HepG2 (cell line): ENCODE data around the gene NDUFAF3. TPM values are rescaled to one million over a fixed set of nuclear protein-coding genes. Genes with fewer than 3 reads are reported as not detected.

Experiments
- ATAC-seq: fragments of 200-7000 bp; cut with Tn5 transposase; 3 replicates; pipeline ENCODE4 v1.9.1; 2020; ENCODE audit warnings: mild to moderate bottlenecking, moderate library complexity
- BruUV-seq: library from RNA; stranded (reverse); fragments of 400-500 nt; replicated peaks from 2 replicates; lab custom pipeline; 2021; lab: Mats Ljungman, UMichigan
- CTCF ChIA-PET: fragments of 300-600 bp; formaldehyde crosslinking; extraction: SDS; loops from one replicate; lab custom pipeline; 2021; ENCODE audit warnings: low total read pairs, inconsistent platforms, low intra/inter-chr PET ratio; lab: Yijun Ruan, JAX
- POLR2A ChIA-PET: fragments of 350-600 bp; sonication (Branson Sonifier 250); formaldehyde crosslinking; loops from one replicate; lab custom pipeline; 2020; ENCODE audit warnings: antibody characterized with exemption, inconsistent platforms; lab: Yijun Ruan, JAX
- DNase-seq: peaks from one replicate; pipeline ENCODE4 v3.0.0-alpha.2; 2015; ENCODE audit warnings: low spot score
- FAIRE-seq: peaks from 3 replicates; lab custom pipeline; 2011; peaks lifted over from hg19 to GRCh38; lab: Jason Lieb, UNC
- H2AFZ ChIP-seq: one replicate; pipeline ENCODE4 v1.6.1; 2011; ENCODE audit warnings: low read length, inconsistent platforms
- H3K27ac ChIP-seq: fragments of 300-600 bp; 3 replicates; pipeline ENCODE4 v1.8.0; 2011; ENCODE audit warnings: mixed run types, mild to moderate bottlenecking, mixed read lengths, low read length, inconsistent platforms; ENCODE audit not compliant: insufficient read depth; ENCODE audit errors: extremely low read length
- H3K27me3 ChIP-seq, 2 experiments: fragments of 200-600 bp in 1 of 2; 2 replicates in 1 of 2; 3 replicates in 1 of 2; pipeline versions ENCODE4 v1.6.0 to v1.8.0; 2011; ENCODE audit warnings: low read length in 2 of 2, mild to moderate bottlenecking in 2 of 2, moderate library complexity in 2 of 2, inconsistent platforms in 1 of 2; ENCODE audit not compliant: insufficient read depth in 2 of 2, control insufficient read depth in 1 of 2
- H3K36me3 ChIP-seq, 2 experiments: fragments of 200-600 bp in 1 of 2; replicated peaks in 1 of 2; 2 replicates in 1 of 2; 3 replicates in 1 of 2; pipeline versions ENCODE4 v1.5.1 to v1.8.0; 2011; ENCODE audit warnings: low read length in 2 of 2, inconsistent platforms in 1 of 2; ENCODE audit not compliant: insufficient read depth in 2 of 2, control insufficient read depth in 1 of 2
- H3K4me1 ChIP-seq: 2 replicates; pipeline ENCODE4 v1.5.1; 2012; ENCODE audit warnings: low read length, inconsistent platforms; ENCODE audit not compliant: insufficient read depth
- H3K4me2 ChIP-seq: 2 replicates; pipeline ENCODE4 v1.6.0; 2011; ENCODE audit warnings: low read depth, low read length, inconsistent platforms
- H3K4me3 ChIP-seq, 3 experiments: fragments of 200-600 bp in 1 of 3; sonication (generic), shearing (Covaris generic) in 1 of 3; replicated peaks in 1 of 3; 2 replicates each; pipeline ENCODE4 v1.5.1; 2011 to 2016; ENCODE audit warnings: low read length in 3 of 3, inconsistent platforms in 2 of 3, low read depth in 2 of 3, mild to moderate bottlenecking in 2 of 3, control low read depth in 1 of 3, mixed read lengths in 1 of 3; ENCODE audit not compliant: insufficient read depth in 1 of 3
- H3K79me2 ChIP-seq: one replicate; pipeline ENCODE4 v1.6.1; 2011; ENCODE audit warnings: low read length, inconsistent platforms; ENCODE audit not compliant: insufficient read depth
- H3K9ac ChIP-seq: 2 replicates; pipeline ENCODE4 v1.6.0; 2011; ENCODE audit warnings: mild to moderate bottlenecking, low read depth, low read length, inconsistent platforms; ENCODE audit not compliant: insufficient read depth
- H3K9me3 ChIP-seq: 2 replicates; pipeline ENCODE4 v1.5.1; 2012; ENCODE audit warnings: mild to moderate bottlenecking, low read length
- H4K20me1 ChIP-seq: 2 replicates; pipeline ENCODE4 v1.6.0; 2011; ENCODE audit warnings: inconsistent platforms, mild to moderate bottlenecking, low read length, moderate library complexity; ENCODE audit not compliant: insufficient read depth
- CCAR2 ChIP-seq: fragments of 200-400 bp; formaldehyde crosslinking; optimal IDR thresholded peaks from 2 replicates; pipeline ENCODE3; 2018; ENCODE audit warnings: low read depth, mild to moderate bottlenecking, low read length, moderate library complexity
- DMAP1 ChIP-seq: IDR thresholded peaks from 2 replicates; pipeline ENCODE4 v1.6.1; 2016
- FOXK2 ChIP-seq: fragments of 450-650 bp; IDR thresholded peaks from 2 replicates; pipeline ENCODE4 v1.6.1; 2016
- JUNB ChIP-seq: sonication (generic); formaldehyde crosslinking; IDR thresholded peaks from 2 replicates; pipeline ENCODE4 v1.8.0; 2022; ENCODE audit warnings: missing genetic modification reagents, mild to moderate bottlenecking, borderline replicate concordance
- KLF6 ChIP-seq: IDR thresholded peaks from 2 replicates; pipeline ENCODE4 v1.8.0; 2016; ENCODE audit warnings: missing biosample characterization, missing genetic modification reagents
- MEIS2 ChIP-seq: sonication (generic); formaldehyde crosslinking; IDR thresholded peaks from 2 replicates; pipeline ENCODE4 v1.9.0; 2021; ENCODE audit warnings: mild to moderate bottlenecking, missing genetic modification reagents
- MTA1 ChIP-seq: sonication (generic); formaldehyde crosslinking; IDR thresholded peaks from 2 replicates; pipeline ENCODE4 v1.4.0; 2020; ENCODE audit warnings: missing genetic modification reagents, mild to moderate bottlenecking, borderline replicate concordance
- NFYC ChIP-seq: IDR thresholded peaks from 2 replicates; pipeline ENCODE4 v1.6.1; 2016; ENCODE audit warnings: missing genetic modification reagents, missing compliant biosample characterization
- SP5 ChIP-seq: IDR thresholded peaks from 2 replicates; pipeline ENCODE4 v1.6.1; 2016; ENCODE audit warnings: low read depth, borderline replicate concordance
- SPEN ChIP-seq: sonication (generic); formaldehyde crosslinking; IDR thresholded peaks from 2 replicates; pipeline ENCODE4 v1.5.1; 2020; ENCODE audit warnings: low read depth, mild to moderate bottlenecking, missing genetic modification reagents
- ZIK1 ChIP-seq: sonication (generic); formaldehyde crosslinking; IDR thresholded peaks from 2 replicates; pipeline ENCODE4 v1.5.0; 2020; ENCODE audit warnings: mild to moderate bottlenecking, low read depth, missing genetic modification reagents, borderline replicate concordance
- ZNF337 ChIP-seq: sonication (generic); formaldehyde crosslinking; IDR thresholded peaks from 2 replicates; pipeline ENCODE4 v1.5.1; 2020; ENCODE audit warnings: missing genetic modification reagents, low read depth, mild to moderate bottlenecking, borderline replicate concordance
- ZNF841 ChIP-seq: sonication (generic); formaldehyde crosslinking; IDR thresholded peaks from 2 replicates; pipeline ENCODE4 v1.8.1; 2023; ENCODE audit warnings: missing genetic modification reagents, borderline replicate concordance
- ZSCAN12 ChIP-seq: sonication (generic); formaldehyde crosslinking; IDR thresholded peaks from 2 replicates; pipeline ENCODE4 v1.9.0; 2021; ENCODE audit warnings: mild to moderate bottlenecking, missing genetic modification reagents
- in situ Hi-C: cut with HindIII; loops from 2 replicates; pipeline ENCODE4 v1.10.0; 2017; ENCODE audit warnings: low pct_unique_long_range_greater_than_20kb; ENCODE audit not compliant: extremely low pct_ligation_motif_present
- intact Hi-C: fragments of 100-400 bp; cut with micrococcal nuclease; formaldehyde crosslinking; loops from one replicate; pipeline ENCODE4 v1.10.0; 2022; ENCODE audit not compliant: unreplicated experiment
- polyA plus RNA-seq, 8 experiments: library from polyadenylated mRNA; depleted of rRNA in 3 of 8; stranded (reverse) in 7 of 8; unstranded in 1 of 8; fragments of >200 nt; fragmentation: Illumina TruSeq in 4 of 8; extraction: Trizol in 4 of 8; gene quantifications; 2 replicates each; pipeline versions ENCODE4 v1.2.1 to v1.2.3, GENCODE V29; 2011 to 2016; ENCODE audit warnings: low read depth in 4 of 8, missing spikeins in 1 of 8, mixed read lengths in 1 of 8; ENCODE audit not compliant: insufficient read depth in 1 of 8
- total RNA-seq, 5 experiments: library from RNA; depleted of rRNA; stranded (reverse); fragments of >200 nt; fragmentation: Illumina TruSeq; extraction: Trizol; gene quantifications; 2 replicates each; pipeline ENCODE4 v1.2.3, GENCODE V29; 2016; ENCODE audit warnings: low read depth in 1 of 5
- TF ChIP-seq, protein P1 (sequence below): sonication (generic); formaldehyde crosslinking; IDR thresholded peaks from 2 replicates; pipeline ENCODE4 v1.4.0; 2020; ENCODE audit warnings: missing genetic modification reagents, borderline replicate concordance
- TF ChIP-seq, protein P2 (sequence below): sonication (generic); formaldehyde crosslinking; IDR thresholded peaks from 2 replicates; pipeline ENCODE4 v1.9.0; 2021; ENCODE audit warnings: missing genetic modification reagents, borderline replicate concordance
- TF ChIP-seq, protein P3 (sequence below): sonication (generic); formaldehyde crosslinking; IDR thresholded peaks from 2 replicates; pipeline ENCODE4 v1.5.0; 2020; ENCODE audit warnings: missing genetic modification reagents, mild to moderate bottlenecking, borderline replicate concordance

NDUFAF3 gene
- total and polyA plus RNA-seq, 2 of the 13 experiments (the other 11 are each of a cell fraction or from before 2014, with no cell fraction given): 39.0 to 50.0 TPM

DNA sequence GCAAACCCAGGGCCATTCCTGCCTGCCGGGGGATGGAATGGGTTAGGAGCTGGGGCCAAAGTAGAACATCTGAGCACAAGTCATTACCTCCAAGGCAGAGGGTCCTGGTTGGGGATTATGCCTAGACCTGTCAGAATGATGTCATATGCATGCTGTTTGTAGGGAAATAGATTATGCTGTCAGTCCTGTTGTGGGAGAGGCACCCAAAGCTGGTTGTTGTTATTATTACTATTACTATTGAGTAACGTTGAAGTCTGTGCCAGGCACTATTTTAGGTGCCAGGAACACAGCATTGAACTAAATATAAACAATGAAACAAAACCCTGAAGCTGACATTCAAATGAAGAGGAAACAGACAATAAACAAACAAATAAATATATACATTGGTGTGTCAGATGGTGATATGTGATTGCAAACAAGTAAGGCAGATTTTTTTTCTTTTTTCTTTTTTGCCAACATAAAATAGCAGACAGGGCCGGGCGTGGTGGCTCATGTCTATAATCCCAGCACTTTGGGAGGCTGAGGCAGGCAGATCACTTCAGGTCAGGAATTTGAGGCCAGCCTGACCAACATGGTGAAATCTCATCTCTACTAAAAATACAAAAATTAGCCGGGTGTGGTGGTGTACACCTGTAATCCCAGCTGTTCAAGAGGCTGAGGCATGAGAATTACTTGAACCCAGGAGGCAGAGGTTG lies 29.9 kb upstream of the NDUFAF3 start (continued):
- TF ChIP-seq, protein P1, sequence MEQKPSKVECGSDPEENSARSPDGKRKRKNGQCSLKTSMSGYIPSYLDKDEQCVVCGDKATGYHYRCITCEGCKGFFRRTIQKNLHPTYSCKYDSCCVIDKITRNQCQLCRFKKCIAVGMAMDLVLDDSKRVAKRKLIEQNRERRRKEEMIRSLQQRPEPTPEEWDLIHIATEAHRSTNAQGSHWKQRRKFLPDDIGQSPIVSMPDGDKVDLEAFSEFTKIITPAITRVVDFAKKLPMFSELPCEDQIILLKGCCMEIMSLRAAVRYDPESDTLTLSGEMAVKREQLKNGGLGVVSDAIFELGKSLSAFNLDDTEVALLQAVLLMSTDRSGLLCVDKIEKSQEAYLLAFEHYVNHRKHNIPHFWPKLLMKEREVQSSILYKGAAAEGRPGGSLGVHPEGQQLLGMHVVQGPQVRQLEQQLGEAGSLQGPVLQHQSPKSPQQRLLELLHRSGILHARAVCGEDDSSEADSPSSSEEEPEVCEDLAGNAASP (CRISPR knock-in tag): no peak
- no peak for TF ChIP-seq NFYC (CRISPR knock-in tag)
- TF ChIP-seq SPEN (CRISPR knock-in tag): no peak
- TF ChIP-seq KLF6: no peak
- TF ChIP-seq DMAP1 (CRISPR knock-in tag): no peak

DNA sequence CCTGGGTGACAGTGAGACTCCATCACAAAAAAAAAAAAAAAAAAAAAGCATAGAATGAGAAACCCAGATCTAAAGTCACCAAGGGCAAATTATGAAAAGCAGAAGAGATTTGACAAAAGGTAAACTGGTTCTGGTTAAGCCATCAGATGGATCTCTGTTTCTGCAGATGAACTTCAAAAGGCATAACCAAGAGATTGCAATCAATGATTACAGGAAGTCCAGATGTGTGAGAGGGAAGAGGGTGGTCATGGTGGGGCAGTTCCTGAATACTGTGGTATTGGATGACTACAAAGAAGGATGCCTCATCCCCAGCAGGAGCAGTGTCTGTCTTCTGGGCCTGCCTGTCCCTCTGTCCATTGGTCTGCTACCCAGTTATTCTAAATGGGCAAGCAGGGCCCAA lies 28.1 kb upstream of the NDUFAF3 start:
- intact Hi-C loops: no loop called here
- Histone ChIP-seq H3K79me2 (no peaks in the 10 kb centered on the region), H3K4me2 (no peak overlapping the region), H3K27ac (no peak overlapping the region), H3K4me3 (no peak overlapping the region), H3K9me3 (no peaks in the 10 kb centered on the region), H3K27me3 (no peaks in the 10 kb centered on the region), H3K36me3 (no peaks in the 10 kb centered on the region), H3K9ac (no peak overlapping the region), H4K20me1 (no peaks in the 10 kb centered on the region), H2AFZ (no peak overlapping the region), H3K4me1 (peaks cover 22% of the 10 kb centered on the region)
- ChIA-PET CTCF (no interaction called here), POLR2A (interaction anchor here (0.9 kb wide), 1 partner anchor 13 kb away, joined by 3 read pairs; the partner anchor contains the start of gene WDR6)
- ATAC-seq: no peak
- BruUV-seq: no TSS peak
- no peak for FAIRE-seq
- no peak for DNase-seq
- in situ Hi-C loops: no loop called here
- TF ChIP-seq, protein P2, sequence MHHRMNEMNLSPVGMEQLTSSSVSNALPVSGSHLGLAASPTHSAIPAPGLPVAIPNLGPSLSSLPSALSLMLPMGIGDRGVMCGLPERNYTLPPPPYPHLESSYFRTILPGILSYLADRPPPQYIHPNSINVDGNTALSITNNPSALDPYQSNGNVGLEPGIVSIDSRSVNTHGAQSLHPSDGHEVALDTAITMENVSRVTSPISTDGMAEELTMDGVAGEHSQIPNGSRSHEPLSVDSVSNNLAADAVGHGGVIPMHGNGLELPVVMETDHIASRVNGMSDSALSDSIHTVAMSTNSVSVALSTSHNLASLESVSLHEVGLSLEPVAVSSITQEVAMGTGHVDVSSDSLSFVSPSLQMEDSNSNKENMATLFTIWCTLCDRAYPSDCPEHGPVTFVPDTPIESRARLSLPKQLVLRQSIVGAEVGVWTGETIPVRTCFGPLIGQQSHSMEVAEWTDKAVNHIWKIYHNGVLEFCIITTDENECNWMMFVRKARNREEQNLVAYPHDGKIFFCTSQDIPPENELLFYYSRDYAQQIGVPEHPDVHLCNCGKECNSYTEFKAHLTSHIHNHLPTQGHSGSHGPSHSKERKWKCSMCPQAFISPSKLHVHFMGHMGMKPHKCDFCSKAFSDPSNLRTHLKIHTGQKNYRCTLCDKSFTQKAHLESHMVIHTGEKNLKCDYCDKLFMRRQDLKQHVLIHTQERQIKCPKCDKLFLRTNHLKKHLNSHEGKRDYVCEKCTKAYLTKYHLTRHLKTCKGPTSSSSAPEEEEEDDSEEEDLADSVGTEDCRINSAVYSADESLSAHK (CRISPR knock-in tag): no peak
- no peak for TF ChIP-seq CCAR2
- TF ChIP-seq ZIK1 (CRISPR knock-in tag): no peak
- TF ChIP-seq ZNF337 (CRISPR knock-in tag): no peak
- TF ChIP-seq FOXK2: no peak
- TF ChIP-seq MTA1 (CRISPR knock-in tag): no peak
- TF ChIP-seq SP5 (CRISPR knock-in tag): no peak
- no peak for TF ChIP-seq MEIS2 (CRISPR knock-in tag)
- TF ChIP-seq ZNF841: no peak
- no peak for TF ChIP-seq JUNB (CRISPR knock-in tag)
- no peak for TF ChIP-seq ZSCAN12 (CRISPR knock-in tag)
- TF ChIP-seq, protein P3, sequence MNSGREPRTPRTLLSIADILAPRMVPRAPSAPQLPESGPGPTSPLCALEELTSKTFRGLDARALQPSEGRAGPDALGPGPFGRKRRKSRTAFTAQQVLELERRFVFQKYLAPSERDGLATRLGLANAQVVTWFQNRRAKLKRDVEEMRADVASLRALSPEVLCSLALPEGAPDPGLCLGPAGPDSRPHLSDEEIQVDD (CRISPR knock-in tag): no peak
